GM21390 (cell line): ENCODE results near the gene SAA2.
"Not testable (repeated sequence)": the region's sequence is repeated elsewhere in the genome, so short reads cannot be mapped to it uniquely, and the experiment has no call there.

Source experiments
- ATAC-seq: cut with Tn5 transposase; IDR thresholded peaks from one replicate; pipeline ENCODE4 v1.9.1; 2021; ENCODE audit not compliant: unreplicated experiment

SAA2 gene

GRCh38 chr11:18197738-18198137 is 50.7 kb downstream of the SAA2 start:
- not testable (repeated sequence) for ATAC-seq

DNA sequence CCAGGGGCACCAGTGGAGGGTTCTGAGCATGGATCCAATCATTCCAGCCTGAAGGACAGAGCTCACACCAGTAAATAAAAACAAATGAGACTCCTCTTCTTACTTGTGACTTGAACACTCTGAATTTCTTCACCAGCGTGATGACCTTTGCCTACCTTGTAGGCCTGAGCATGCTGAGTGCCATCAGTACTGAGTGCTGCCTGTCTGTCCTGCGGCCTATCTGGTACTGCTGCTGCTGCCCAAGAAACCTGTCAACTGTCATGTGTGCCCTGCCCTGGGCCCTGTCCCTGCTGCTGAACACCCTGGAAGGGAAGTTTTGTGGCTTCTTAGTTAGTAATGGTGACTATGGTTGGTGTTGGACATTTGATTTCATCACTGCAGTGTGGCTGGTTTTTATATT is 51.9 kb downstream of the SAA2 start:
- ATAC-seq: no peak
